Neural cell (in vitro differentiated cells): ENCODE results near the gene AGPAT3. TPM values are rescaled to one million over a fixed set of nuclear protein-coding genes. Genes with fewer than 3 reads are reported as not detected.

Source experiments
- H2AFZ ChIP-seq: fragments of 200-600, 300-800 bp; sonication (generic), shearing (Covaris generic); 2 replicates; pipeline ENCODE4 v1.6.0; 2014; ENCODE audit warnings: low read depth, mild to moderate bottlenecking, antibody characterized with exemption, low read length, moderate library complexity
- H3F3A ChIP-seq: fragments of 200-600 bp; shearing (Covaris generic); 2 replicates; pipeline ENCODE4 v1.6.1; 2016; ENCODE audit warnings: mild to moderate bottlenecking, moderate library complexity, mixed read lengths, antibody characterized with exemption, low read length; ENCODE audit not compliant: insufficient read depth, poor library complexity, severe bottlenecking
- H3K27ac ChIP-seq: fragments of 200-600, 300-800 bp; sonication (generic), shearing (Covaris generic); 2 replicates; pipeline ENCODE4 v1.5.1; 2014; ENCODE audit warnings: mild to moderate bottlenecking, low read length, moderate library complexity
- H3K27me3 ChIP-seq: fragments of 300-800, 200-600 bp; sonication (generic), shearing (Covaris generic); 2 replicates; pipeline ENCODE4 v1.6.0; 2014; ENCODE audit warnings: mild to moderate bottlenecking, low read depth, low read length, moderate library complexity; ENCODE audit not compliant: insufficient read depth
- H3K36me3 ChIP-seq: fragments of 300-800, 200-600 bp; sonication (generic), shearing (Covaris generic); 2 replicates; pipeline ENCODE4 v1.5.1; 2014; ENCODE audit warnings: mild to moderate bottlenecking, antibody characterized with exemption, low read length, moderate library complexity; ENCODE audit not compliant: insufficient read depth
- H3K4me2 ChIP-seq: fragments of 300-800, 200-600 bp; sonication (generic), shearing (Covaris generic); 2 replicates; pipeline ENCODE4 v1.6.0; 2014; ENCODE audit warnings: mild to moderate bottlenecking, low read length
- H3K4me3 ChIP-seq: fragments of 300-800, 200-600 bp; sonication (generic), shearing (Covaris generic); 2 replicates; pipeline ENCODE4 v1.5.1; 2014; ENCODE audit warnings: mild to moderate bottlenecking, low read length, moderate library complexity
- H3K79me2 ChIP-seq: fragments of 200-600 bp; shearing (Covaris generic); replicated peaks from 2 replicates; pipeline ENCODE4 v1.6.0; 2014; ENCODE audit warnings: mild to moderate bottlenecking, low read length, moderate library complexity; ENCODE audit not compliant: insufficient read depth
- H3K9ac ChIP-seq: fragments of 300-800, 200-600 bp; sonication (generic), shearing (Covaris generic); 2 replicates; pipeline ENCODE4 v1.6.1; 2016; ENCODE audit warnings: mild to moderate bottlenecking, low read length, mixed read lengths
- H3K9me2 ChIP-seq: fragments of 200-600 bp; shearing (Covaris generic); 2 replicates; pipeline ENCODE4 v1.6.1; 2016; ENCODE audit warnings: mild to moderate bottlenecking, low read length, mixed read lengths; ENCODE audit not compliant: insufficient read depth
- H3K9me3 ChIP-seq: fragments of 200-600, 300-800 bp; sonication (generic), shearing (Covaris generic); 2 replicates; pipeline ENCODE4 v1.6.1; 2016; ENCODE audit warnings: mild to moderate bottlenecking, mixed run types, low read length, moderate library complexity, mixed read lengths
- H4K20me1 ChIP-seq: fragments of 200-600 bp; shearing (Covaris generic); 2 replicates; pipeline ENCODE4 v1.6.1; 2016; ENCODE audit warnings: mild to moderate bottlenecking, mixed run types; ENCODE audit not compliant: insufficient read depth
- EP300 ChIP-seq: fragments of 450-650 bp; conservative IDR thresholded peaks from 2 replicates; pipeline ENCODE4 v1.6.1; 2014; ENCODE audit warnings: antibody characterized with exemption, mild to moderate bottlenecking, moderate library complexity; ENCODE audit not compliant: poor library complexity, severe bottlenecking
- EZH2 ChIP-seq: fragments of 200-600, 300-800 bp; shearing (Covaris generic), sonication (generic); IDR thresholded peaks from 2 replicates; pipeline ENCODE4 v1.6.1; 2014; ENCODE audit warnings: antibody characterized with exemption, low read length, borderline replicate concordance, mild to moderate bottlenecking; ENCODE audit not compliant: insufficient read depth, poor library complexity, severe bottlenecking
- MXI1 ChIP-seq: fragments of 450-650 bp; conservative IDR thresholded peaks from 2 replicates; pipeline ENCODE4 v1.6.1; 2014; ENCODE audit warnings: antibody characterized with exemption, mild to moderate bottlenecking; ENCODE audit not compliant: poor library complexity, severe bottlenecking
- POLR2AphosphoS5 ChIP-seq: IDR thresholded peaks from 2 replicates; pipeline ENCODE4 v1.6.1; 2012
- RAD21 ChIP-seq: fragments of 450-650 bp; conservative IDR thresholded peaks from 2 replicates; pipeline ENCODE4 v1.6.1; 2014; ENCODE audit warnings: antibody characterized with exemption, mild to moderate bottlenecking, moderate library complexity
- SMC3 ChIP-seq: fragments of 450-650 bp; conservative IDR thresholded peaks from 2 replicates; pipeline ENCODE4 v1.6.1; 2014; ENCODE audit warnings: antibody characterized with exemption, mild to moderate bottlenecking, moderate library complexity; ENCODE audit not compliant: poor library complexity
- TAF1 ChIP-seq: IDR thresholded peaks from 2 replicates; pipeline ENCODE4 v1.6.1; 2012; ENCODE audit warnings: low read depth
- polyA plus RNA-seq: library from polyadenylated mRNA; depleted of rRNA; stranded (reverse); fragments of >200 nt; gene quantifications from 2 replicates; pipeline ENCODE4 v1.2.3, GENCODE V29; 2014
- TF ChIP-seq, protein P1 (sequence below): fragments of 450-650 bp; IDR thresholded peaks from 2 replicates; pipeline ENCODE4 v1.5.1; 2014; ENCODE audit warnings: antibody characterized with exemption, mild to moderate bottlenecking, moderate library complexity; ENCODE audit not compliant: poor library complexity, severe bottlenecking
- TF ChIP-seq, protein P2 (sequence below): IDR thresholded peaks from 2 replicates; pipeline ENCODE4 v1.6.1; 2012; ENCODE audit warnings: borderline replicate concordance

The AGPAT3 gene
- polyA plus RNA-seq, 1 donor from 2014 or later, result 8.4 TPM

DNA sequence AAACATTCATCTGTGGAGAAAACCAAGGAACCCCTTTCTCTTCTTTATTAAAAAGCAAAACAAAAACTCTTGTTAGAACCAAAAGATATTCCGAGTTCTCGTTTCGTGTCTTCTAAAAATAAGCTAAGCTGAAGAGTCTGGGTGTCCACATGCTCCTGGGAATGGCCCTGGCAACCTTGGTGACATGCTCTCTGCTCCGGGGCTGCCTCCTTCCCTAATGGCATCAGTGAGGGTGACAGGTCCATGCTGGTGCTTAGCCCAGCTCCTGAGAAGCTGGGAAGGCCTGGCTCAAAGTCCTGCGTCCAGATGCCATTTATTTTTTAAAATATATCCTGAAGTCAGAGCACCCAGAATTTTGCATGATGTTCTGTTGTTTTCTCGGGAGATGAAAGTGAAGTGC, 122.5 kb downstream of the AGPAT3 start:
- Histone ChIP-seq H3K36me3 (no peaks in the 10 kb centered on the region), H3K27me3 (no peaks in the 10 kb centered on the region), H3K79me2 (no peaks in the 10 kb centered on the region), H2AFZ (no peak overlapping the region), H3K9me3 (no peaks in the 10 kb centered on the region), H3K27ac (no peak overlapping the region), H3K9ac (no peak overlapping the region), H3K4me2 (no peak overlapping the region), H3K4me3 (no peak overlapping the region), H3F3A (no peaks in the 10 kb centered on the region), H4K20me1 (no peaks in the 10 kb centered on the region), H3K9me2 (no peaks in the 10 kb centered on the region)
- TF ChIP-seq EP300 (no peak), SMC3 (no peak), TAF1 (no peak), EZH2 (no peak)

DNA sequence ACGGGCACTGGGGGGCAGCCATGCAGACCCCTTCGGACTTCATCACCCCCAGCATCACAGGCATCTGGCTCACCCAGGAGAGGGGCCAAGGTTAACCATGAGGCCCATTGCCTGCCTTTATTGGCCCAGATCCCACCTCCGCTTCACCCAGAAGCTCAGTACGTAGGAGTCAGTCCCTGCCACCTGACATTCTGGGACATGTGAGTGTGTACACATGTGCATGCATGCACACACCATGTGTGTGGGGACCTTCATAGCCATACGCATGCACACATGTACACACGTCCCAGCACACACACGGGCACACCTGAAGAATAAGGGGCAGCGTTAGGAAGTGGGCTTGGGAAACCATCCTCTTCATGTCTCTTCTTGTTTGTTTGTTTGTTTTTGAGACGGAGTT, 123.0 kb downstream of the AGPAT3 start:
- no peak overlapping the region for H3K27ac ChIP-seq
- no peak overlapping the region for H3K9ac ChIP-seq
- no peak overlapping the region for H2AFZ ChIP-seq
- H3K36me3 ChIP-seq, result no peaks in the 10 kb centered on the region
- H3K79me2 ChIP-seq, result no peaks in the 10 kb centered on the region
- H4K20me1 ChIP-seq, result no peaks in the 10 kb centered on the region
- no peak overlapping the region for H3K4me2 ChIP-seq
- no peak overlapping the region for H3K4me3 ChIP-seq
- no peaks in the 10 kb centered on the region for H3F3A ChIP-seq
- no peaks in the 10 kb centered on the region for H3K9me2 ChIP-seq
- no peaks in the 10 kb centered on the region for H3K9me3 ChIP-seq
- TF ChIP-seq EZH2, result no peak
- TF ChIP-seq, protein P1, sequence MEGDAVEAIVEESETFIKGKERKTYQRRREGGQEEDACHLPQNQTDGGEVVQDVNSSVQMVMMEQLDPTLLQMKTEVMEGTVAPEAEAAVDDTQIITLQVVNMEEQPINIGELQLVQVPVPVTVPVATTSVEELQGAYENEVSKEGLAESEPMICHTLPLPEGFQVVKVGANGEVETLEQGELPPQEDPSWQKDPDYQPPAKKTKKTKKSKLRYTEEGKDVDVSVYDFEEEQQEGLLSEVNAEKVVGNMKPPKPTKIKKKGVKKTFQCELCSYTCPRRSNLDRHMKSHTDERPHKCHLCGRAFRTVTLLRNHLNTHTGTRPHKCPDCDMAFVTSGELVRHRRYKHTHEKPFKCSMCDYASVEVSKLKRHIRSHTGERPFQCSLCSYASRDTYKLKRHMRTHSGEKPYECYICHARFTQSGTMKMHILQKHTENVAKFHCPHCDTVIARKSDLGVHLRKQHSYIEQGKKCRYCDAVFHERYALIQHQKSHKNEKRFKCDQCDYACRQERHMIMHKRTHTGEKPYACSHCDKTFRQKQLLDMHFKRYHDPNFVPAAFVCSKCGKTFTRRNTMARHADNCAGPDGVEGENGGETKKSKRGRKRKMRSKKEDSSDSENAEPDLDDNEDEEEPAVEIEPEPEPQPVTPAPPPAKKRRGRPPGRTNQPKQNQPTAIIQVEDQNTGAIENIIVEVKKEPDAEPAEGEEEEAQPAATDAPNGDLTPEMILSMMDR, result no peak
- no peak for TF ChIP-seq MXI1
- no peak for TF ChIP-seq EP300
- TF ChIP-seq TAF1, result no peak
- TF ChIP-seq POLR2AphosphoS5, result no peak
- TF ChIP-seq SMC3, result no peak
- no peak for TF ChIP-seq RAD21
- TF ChIP-seq, protein P2, sequence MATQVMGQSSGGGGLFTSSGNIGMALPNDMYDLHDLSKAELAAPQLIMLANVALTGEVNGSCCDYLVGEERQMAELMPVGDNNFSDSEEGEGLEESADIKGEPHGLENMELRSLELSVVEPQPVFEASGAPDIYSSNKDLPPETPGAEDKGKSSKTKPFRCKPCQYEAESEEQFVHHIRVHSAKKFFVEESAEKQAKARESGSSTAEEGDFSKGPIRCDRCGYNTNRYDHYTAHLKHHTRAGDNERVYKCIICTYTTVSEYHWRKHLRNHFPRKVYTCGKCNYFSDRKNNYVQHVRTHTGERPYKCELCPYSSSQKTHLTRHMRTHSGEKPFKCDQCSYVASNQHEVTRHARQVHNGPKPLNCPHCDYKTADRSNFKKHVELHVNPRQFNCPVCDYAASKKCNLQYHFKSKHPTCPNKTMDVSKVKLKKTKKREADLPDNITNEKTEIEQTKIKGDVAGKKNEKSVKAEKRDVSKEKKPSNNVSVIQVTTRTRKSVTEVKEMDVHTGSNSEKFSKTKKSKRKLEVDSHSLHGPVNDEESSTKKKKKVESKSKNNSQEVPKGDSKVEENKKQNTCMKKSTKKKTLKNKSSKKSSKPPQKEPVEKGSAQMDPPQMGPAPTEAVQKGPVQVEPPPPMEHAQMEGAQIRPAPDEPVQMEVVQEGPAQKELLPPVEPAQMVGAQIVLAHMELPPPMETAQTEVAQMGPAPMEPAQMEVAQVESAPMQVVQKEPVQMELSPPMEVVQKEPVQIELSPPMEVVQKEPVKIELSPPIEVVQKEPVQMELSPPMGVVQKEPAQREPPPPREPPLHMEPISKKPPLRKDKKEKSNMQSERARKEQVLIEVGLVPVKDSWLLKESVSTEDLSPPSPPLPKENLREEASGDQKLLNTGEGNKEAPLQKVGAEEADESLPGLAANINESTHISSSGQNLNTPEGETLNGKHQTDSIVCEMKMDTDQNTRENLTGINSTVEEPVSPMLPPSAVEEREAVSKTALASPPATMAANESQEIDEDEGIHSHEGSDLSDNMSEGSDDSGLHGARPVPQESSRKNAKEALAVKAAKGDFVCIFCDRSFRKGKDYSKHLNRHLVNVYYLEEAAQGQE, result no peak
- H3K27me3 ChIP-seq, result no peaks in the 10 kb centered on the region
